DMS153 (cell line): ENCODE results near the gene RGS9.
"Not testable (repeated sequence)": the region's sequence is repeated elsewhere in the genome, so short reads cannot be mapped to it uniquely, and the experiment has no call there.

Source experiments
- DNase-seq: peaks from one replicate; lab custom pipeline; 2025; lab: John Stamatoyannopoulos, UW

Gene RGS9

DNA sequence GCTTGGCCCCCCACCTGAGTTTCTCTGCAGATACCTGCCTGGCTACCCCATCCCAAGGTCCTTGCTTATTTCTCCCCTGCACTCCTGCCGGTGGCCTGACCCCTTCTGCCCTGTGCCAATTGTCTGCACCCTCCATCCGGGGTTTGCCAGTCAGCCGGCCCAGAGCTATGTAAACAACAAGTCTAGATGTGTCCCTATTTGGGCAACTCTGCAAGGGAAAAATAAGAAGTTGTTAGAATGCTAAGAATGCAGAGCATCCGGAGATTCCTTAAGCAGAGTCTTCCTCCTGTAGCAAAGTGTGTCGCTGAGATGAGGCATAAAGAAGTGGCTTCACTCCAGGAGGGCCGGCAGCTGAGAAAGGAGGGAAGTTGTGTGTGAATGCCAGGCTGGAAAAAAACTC, 46.6 kb downstream of the RGS9 start:
- DNase-seq, result no peak

DNA sequence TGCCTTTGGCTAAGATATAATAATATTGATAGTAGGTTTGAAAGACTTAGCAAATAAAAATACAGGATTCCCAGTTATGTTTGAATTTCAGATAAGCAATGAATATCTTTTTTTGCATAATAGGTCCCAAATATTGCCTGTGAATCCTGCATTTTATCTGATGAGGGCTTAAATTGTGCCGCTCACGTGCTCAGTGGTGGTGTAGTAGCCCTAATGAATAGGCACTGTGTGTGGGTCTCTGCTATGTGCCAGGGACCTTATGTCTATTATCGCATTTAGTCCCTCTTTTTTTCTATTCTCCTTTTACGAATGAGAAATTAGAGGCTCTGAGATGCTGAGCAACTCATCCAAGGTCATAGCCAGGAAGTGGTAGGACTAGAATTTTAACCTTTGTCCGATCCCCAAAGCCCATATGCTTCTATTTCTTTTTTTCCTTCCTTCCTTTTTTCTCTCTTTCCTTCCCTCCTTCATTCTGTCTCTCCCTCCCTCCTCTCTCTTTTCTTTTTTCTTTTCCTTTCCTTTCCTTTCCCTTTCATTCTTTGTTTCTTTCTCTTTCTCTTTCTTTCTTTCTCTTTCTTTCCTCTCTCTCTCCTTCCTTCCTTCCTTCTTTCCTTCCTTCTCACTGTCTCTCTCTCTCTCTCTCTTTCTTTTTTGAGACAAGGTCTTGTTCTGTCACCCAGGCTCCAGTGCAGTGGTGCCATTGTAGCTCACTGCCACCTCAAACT, 47.2 kb downstream of the RGS9 start:
- no peak for DNase-seq

DNA sequence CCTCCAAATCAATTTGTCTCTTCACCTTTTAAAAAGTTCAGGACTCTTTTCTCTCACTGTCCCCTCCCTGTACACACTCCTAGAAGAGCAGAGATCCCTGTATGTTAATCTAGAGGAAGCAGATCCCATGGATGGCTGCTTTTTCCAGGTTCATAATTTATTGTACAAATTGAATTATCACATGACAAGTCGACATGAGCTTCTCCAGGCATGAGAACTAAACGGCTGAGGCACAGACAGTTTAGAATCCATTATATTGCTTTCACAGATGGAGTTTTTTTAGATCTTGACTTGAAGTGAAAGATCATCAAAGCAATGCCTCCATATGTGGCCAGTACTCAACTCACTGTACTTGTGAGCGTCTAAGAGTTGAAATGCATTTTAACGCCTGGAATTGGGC, 47.9 kb downstream of the RGS9 start:
- DNase-seq, result no peak

DNA sequence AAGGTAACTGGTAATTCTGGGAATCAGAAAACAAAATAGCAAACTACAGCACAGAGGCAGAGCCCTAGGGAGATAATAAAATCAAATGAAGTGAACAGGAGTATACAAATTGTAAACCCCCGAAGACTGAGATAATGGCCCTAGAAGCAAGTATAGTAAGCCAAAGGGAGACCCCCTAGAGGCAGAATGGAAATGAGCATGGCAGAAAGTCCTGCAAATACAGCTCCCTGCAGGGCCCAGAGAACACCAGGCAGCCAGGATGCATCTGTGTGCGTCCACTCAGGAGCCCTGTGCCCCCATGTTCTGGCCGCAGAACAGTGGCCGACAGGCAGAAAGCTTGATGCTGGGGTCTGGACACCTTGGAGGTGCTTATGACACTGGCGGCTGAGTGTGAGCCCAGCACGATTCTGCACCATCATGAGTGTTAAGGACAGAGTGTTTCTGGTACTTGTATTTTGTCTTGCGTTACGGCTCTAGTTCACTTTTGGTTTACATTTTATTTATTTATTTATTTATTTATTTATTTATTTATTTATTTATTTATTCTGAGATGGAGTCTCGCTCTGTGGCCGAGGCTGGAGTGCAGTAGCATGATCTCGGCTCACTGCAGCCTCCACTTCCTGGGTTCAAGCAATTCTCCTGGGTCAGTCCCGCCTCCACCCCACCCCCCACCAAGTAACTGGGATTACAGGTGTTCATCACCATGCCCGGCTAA, 48.7 kb downstream of the RGS9 start:
- no peak for DNase-seq

DNA sequence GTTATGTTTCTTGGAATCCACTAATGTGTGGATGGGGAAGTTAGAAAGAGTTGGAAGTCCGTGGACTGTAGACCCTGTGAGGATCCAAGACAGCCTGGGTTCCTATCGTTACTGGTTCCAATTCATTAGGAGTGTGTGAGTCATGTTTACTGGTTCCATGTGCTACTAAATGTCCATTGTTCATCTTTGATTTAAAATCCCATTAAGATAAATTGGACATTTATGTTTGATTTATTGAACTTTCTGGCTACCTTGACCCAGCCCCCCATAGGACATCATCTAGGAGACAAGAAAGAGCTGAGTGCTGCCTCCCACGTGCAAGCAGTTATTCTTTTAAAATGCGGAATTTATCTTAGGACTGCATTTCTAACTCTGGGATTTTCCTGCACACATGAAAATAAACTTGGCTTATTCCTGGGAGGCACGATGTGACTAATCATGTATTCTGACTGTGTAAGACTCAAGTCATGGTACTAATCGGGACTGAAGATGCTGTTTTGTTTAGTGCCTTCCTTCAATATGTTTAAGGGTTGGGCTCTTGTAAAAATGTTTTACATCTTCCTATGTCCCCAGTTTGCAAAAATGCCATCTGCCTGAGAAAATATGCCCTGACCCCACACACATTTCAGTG, 53.4 kb downstream of the RGS9 start:
- no peak for DNase-seq

DNA sequence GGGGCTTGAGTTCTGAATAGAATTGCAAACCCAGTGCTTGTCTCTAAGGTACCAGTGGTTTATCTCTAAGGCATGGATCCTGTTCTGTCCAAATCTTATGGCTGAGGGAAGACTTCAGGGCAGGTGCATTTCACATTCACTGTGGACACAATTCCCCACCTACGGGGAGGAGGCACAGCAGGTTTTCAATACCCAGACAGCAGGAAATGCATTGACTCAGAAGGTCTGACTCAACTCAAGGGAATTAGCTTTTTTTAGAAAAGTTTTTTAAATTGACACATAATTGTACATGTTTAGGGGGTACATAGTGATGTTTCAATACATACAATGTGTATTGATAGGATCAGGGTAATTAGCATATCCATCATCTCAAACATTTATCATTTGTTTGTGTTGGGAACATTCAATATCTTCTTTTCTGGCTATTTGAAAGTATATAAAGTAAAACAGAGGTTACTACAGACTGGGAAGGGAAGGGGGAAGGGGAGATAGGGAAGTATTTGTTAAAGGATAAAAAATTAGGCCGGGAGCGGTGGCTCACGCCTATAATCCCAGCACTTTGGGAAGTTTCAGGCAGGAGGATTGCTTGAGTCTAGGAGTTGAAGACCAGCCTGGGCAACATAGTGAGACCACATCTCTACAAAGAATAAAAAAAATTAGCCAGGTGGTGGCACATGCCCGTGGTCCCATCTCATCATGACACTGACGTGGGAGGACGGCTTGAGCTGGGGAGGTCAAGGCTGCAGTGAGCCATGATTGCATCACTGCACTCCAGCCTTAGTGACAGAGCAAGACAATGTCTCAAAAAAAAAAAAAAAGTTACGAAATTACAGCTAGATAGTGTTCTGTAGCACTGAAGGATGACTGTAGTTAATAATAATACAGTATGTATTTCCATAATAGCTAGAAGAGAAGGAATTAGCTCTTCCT, 54.9 kb downstream of the RGS9 start:
- DNase-seq, result no peak

DNA sequence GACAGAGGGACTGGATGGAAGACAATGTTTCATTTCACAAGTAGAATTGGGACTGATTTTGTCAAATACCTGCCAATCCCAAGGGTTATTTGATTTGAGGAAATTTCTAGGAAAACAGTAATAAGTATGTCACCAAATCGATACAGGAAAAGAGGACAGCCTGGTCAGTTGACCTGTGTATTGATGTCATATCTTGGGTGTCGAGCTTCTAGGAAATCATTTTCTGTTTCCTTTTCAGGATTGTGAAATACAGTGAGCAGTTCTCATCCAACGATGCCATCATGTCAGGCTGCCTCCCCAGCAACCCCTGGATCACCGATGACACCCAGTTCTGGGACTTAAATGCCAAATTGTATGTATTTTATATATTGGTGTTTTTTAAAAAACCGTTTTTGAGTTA, 56.1 kb downstream of the RGS9 start:
- DNase-seq, result no peak

DNA sequence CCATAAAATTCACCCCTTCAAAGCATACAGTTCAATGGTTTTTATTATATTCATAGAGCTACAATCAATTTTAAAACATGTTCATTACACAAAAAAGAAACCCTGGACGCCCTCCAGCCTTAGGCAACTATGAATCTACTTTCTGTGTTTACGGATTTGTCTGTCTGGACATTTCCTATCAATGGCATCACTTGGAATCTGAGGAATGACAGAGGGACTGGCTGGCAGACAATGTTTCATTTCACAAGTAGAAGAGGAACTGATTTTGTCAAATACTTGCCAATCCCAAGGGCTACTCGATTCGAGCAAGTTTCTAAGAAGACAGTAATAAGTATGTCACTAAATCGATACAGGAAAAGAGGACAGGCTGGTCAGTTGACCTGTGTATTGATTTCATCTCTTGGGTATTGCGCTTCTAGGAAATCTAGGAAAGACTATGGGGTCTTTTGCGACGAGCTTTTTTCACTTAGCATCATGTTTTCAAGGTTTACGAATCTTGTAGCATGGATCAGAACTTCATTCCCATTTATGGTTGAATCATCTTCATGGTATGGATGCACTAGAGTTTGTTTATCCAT, 56.6 kb downstream of the RGS9 start:
- no peak for DNase-seq

DNA sequence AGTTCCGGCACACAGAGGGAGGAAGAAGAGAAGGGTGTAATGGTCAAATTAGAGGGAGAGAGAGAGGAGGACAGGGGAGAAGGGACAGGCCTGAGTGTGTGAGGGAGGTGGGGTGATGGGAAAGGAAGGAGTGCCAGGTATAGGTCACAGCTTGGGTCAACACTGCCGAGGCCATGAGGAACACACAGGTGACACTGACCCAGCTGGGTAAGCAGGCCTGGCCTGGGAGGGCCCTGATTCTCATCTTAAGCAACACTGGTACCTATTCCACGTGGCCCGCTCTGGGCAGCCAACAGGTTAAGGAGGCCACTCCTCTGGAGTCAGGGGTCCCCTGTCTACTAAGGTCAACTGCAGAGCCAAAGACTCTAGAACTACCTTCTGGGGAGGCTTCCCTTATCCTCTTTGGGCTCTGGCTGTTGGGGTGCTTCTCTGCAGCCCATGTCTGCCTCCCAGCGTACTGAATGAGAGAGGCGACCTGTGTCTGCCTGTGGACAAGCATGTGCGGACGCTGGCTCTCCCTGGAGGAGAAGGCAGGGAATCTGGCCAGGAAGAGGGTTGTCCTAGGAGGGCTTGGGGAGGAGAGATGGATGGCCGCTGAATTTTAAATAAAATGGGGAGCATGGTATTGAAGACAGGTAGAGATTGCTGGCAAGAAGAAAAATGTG, 57.6 kb downstream of the RGS9 start:
- DNase-seq, result no peak

DNA sequence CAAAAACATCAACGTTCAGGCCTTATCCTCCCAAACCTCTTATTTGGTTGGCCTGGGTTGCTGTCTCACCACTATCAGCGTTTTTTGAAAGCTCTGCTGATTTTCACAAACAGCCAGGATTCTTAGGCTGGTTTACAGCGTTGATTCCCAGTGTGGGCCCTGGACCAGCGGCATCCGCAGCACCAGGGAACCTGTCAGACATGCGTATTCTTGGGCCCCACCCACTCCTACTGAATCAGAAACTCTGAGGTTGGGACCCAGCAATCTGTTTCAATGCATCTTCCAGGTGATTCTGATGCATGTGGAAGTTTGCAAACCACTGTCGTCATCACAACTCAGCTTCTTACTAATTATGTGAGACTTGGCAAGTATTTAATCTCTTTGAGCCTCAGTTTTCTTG, 58.5 kb downstream of the RGS9 start:
- no peak for DNase-seq

DNA sequence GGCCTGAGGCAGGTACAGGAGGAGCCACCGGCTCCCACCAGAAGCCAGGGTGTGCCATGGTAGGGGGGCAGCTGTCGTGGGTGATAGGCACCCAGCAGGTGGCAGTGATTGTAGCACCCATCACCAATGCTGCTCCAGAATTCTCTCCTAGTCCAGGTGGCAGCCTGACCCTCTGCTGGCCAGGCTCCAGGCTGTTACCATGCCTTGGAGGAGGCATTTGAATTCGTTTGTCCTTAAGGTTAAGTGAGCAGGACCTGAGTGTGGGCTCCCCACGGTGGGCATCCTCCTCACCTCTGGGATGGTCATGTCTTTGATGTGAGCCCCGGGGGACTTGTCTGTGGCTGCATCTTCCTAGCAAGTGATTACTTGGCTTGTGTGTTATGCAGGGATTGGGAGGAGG, 59.4 kb downstream of the RGS9 start:
- no peak for DNase-seq

DNA sequence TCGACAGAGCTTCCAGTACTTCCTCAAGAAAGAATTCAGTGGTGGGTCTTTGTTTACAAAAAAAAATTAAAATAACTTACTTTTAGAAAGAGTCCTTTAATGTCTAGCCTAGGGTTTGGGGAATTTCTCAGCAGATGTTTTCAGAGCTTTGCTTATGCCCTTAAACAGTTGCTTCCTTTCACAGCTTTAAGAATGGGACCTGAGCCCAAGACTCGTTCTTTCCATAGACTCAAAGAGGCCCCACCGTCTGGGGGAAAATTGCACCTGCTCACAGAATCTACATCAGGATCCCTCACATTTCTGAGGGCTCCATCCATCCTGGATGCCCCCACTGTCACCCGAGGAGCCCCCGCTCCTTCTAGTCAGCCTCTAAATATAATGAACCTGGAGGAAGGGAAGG, 60.0 kb downstream of the RGS9 start:
- no peak for DNase-seq

DNA sequence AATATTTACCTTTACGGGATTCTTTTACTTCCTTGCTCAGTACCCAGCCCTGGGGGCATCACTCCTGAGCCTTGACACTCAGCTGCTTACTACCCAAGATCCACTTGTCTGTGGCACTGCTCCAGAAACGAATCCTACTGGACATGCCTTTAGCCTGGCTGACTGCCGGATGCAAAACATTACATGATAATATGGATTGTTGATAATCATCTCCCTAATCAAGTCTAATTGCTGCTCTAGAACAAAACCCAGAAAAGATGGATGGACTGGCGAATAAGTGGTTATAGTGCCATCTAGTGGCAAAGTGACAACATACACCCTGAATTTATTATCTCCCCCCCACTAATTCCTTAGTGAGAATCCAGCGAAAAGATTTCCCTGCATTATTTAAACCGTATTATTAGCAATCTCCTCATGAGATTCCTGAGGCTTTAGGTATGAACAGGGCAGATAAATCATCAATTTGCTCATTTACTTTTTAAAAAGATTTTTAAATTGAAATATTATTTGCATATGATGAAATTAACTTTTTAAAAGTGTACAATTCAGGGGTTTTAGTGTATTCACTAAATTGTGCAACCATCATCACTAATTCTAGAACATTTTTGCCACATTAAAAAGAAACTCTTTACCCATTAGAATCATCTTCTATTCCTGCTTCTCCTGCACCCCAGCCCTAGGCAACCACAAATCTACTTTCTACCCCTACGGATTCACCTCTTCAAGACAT, 61.6 kb downstream of the RGS9 start:
- peak; percentile 26 for DNase-seq

DNA sequence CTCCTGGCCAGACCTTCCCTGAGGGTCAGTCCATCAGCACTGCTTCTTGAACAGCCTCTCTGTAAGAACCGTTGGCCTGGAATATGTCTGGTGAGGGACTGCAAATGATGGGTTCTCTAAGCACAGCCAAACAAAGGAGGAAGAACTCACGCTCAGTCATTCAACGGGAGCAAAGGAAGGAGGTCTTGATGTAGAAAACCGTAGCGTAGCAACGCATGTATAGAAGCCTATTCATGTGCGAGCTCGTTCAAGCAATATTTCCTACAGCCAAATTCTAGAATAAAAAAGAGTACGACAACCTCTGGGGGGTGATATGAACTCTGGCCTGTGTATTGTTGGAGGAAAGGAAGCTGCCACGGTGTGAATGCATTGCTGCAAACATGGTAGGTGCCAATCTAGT, 64.2 kb downstream of the RGS9 start:
- DNase-seq, result no peak

DNA sequence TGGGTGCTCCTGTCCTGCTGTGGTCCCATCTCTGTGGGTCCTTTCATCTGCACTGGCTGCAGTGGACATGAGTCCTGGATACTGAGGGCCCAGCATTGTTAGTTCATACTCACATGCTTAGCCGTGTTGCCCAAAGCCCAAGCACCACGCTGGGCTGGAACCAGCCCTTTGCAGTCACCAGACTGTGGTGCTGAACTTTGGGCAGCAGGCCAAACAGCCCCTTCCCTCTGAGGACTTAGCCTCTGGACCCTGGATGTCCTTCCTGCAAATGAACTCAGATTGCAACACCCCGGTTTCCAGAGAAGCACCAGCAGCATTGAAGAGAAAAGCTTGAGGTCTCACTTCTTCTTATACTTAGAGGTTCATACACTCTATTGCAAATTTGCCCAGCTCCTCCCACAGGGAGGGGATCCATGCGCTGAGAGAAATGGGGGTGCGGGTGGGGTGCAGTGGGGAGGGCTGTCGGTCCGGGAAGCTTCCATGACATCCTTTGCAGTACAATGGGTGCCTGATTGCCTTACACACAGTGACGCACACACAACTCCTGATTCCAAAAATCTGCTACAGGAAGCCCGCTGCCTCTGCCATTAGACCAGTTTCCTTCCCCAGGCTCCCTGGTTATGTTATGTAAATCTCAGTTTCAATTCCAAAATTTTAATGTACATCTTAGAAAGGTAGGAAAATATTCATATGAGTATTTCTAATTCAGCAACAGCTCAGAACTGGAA, 65.8 kb downstream of the RGS9 start:
- no peak for DNase-seq

DNA sequence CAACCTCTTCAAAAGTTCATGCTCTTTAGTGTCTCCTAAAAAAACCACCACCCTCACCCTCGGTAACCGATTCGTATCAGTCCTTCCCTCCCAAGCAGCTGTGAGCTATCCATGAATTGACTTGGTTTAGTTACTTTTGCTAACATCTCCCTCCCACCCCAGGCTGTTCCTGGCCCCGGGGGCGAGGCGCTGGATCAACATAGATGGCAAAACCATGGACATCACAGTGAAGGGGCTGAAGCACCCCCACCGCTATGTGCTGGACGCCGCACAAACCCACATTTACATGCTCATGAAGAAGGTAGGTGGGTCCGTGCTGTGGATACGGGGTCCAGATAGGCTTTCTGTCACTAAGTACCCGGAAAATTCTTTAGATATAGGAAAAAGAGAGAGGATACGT, 66.8 kb downstream of the RGS9 start:
- no peak for DNase-seq

DNA sequence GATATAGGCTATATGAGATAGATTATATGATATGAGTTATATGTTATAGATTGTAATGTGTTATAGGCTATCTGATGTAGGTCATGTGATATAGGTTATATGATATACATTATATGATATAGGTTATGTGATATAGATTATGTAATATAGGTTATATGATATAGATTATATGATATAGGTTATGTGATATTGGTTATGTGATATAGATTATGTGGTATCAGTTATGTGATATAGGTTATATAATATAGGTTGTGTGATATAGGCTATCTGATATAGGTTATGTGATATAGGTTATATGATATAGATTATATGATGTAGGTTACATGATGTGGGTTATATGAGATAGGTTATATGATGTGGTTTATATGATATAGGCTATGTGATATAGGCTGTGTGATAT, 68.5 kb downstream of the RGS9 start:
- DNase-seq, result no peak

DNA sequence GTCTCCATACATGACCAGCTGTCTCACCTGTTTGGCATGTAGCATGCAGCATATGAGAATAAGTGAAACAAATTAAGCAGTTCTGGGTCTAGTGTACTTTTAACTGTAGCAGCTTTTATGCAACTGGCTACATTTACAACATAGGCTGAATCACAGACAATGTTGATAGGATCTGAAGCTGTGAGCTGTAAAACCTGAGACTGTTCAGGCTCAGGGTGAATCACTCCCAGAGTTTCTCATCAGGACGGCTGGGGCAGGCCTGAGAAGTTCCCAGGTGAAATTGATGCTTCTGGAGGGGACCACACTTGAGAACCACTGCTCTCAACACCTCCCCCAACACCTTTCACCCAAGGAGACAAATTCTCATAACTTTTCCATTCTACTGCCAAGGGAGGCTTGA, 70.3 kb downstream of the RGS9 start:
- not testable (repeated sequence) for DNase-seq

DNA sequence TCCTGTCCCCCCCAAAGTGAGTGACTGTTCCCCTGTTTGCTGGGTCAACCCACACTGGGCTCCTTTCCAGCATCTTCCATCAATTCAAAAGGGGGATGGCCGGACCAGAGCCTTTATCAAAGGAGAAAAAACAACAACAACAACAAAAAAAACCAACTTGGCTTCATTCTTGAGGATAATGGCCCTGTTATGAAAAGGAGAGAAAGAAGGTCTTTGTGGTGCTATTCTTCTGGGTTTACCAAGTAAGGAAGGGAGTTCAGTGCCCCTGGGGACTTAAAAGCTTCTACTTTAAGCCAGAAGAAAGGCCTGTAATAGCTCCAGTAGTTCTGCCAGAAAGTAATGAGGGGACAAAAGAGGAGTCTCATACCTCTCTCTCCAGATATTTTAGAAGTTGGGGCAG, 71.5 kb downstream of the RGS9 start:
- DNase-seq, result no peak

DNA sequence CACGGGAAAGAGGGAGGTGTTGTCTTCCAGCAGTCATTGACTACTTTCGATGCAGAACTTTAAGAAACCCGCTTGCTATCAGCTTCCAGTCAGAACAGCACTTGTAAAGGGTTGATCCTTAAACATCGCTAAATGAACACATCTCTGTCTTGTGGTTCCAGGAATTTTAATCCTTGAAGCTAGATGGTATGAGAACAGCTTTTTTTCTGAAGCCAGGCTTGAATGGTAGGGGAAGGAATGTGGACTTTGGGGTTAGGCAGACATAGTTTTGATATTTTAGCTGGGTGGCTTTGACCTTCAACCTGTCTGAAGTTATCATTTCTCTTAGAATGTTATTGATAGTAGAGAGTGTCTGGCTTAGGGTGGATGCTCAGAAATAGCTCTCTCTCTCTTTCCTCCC, 81.1 kb downstream of the RGS9 start:
- DNase-seq, result no peak
